HEK293T (cell line): ENCODE measurements around the gene LGALS7B.

Source experiments
- CTBP1 ChIP-seq: fragments of 450-650 bp; IDR thresholded peaks from 2 replicates; pipeline ENCODE4 v1.6.1; 2016; ENCODE audit warnings: borderline replicate concordance
- FOXK2 ChIP-seq: fragments of 450-650 bp; IDR thresholded peaks from 2 replicates; pipeline ENCODE4 v1.6.1; 2016; ENCODE audit warnings: mild to moderate bottlenecking
- FOXM1 ChIP-seq: fragments of 450-650 bp; IDR thresholded peaks from 2 replicates; pipeline ENCODE4 v1.6.1; 2017; ENCODE audit warnings: mild to moderate bottlenecking, borderline replicate concordance
- HDGF ChIP-seq: fragments of 450-650 bp; IDR thresholded peaks from 2 replicates; pipeline ENCODE4 v1.6.1; 2017; ENCODE audit warnings: antibody characterized with exemption, borderline replicate concordance
- SP1 ChIP-seq: fragments of 450-650 bp; IDR thresholded peaks from 2 replicates; pipeline ENCODE4 v1.6.1; 2017
- TARDBP ChIP-seq: fragments of 450-650 bp; IDR thresholded peaks from 2 replicates; pipeline ENCODE4 v1.6.1; 2016
- TF ChIP-seq, protein P1 (sequence below): fragments of 450-650 bp; IDR thresholded peaks from 2 replicates; pipeline ENCODE4 v1.6.1; 2016

GRCh38 chr19:38805180-38805579 is 16.2 kb downstream of the LGALS7B start:
- TF ChIP-seq FOXM1, result no peak
- TF ChIP-seq FOXK2, result no peak
- TF ChIP-seq, protein P1, sequence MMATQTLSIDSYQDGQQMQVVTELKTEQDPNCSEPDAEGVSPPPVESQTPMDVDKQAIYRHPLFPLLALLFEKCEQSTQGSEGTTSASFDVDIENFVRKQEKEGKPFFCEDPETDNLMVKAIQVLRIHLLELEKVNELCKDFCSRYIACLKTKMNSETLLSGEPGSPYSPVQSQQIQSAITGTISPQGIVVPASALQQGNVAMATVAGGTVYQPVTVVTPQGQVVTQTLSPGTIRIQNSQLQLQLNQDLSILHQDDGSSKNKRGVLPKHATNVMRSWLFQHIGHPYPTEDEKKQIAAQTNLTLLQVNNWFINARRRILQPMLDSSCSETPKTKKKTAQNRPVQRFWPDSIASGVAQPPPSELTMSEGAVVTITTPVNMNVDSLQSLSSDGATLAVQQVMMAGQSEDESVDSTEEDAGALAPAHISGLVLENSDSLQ, result no peak
- no peak for TF ChIP-seq SP1
- TF ChIP-seq CTBP1, result no peak
- no peak for TF ChIP-seq TARDBP
- TF ChIP-seq HDGF, result no peak
